ENCODE data around the gene CDH18. TPM values are rescaled to one million over a fixed set of nuclear protein-coding genes. Genes with fewer than 3 reads are reported as not detected.
A peak's percentile ranks its signal among the peaks of the same experiment; 100 is the strongest.

Gene CDH18
- total and polyA plus RNA-seq, 2 donors (not counting 1 experiment from before 2014, with no cell fraction given) = 0.16 to 0.33 TPM

- no peak for TF ChIP-seq EZH2 (IDR thresholded peaks at IDR 0.05; ENCODE audit: low read length, missing control alignments)
Observed at GRCh38 chr5:19462019-19462418, 526.0 kb downstream of the CDH18 start.

DNA sequence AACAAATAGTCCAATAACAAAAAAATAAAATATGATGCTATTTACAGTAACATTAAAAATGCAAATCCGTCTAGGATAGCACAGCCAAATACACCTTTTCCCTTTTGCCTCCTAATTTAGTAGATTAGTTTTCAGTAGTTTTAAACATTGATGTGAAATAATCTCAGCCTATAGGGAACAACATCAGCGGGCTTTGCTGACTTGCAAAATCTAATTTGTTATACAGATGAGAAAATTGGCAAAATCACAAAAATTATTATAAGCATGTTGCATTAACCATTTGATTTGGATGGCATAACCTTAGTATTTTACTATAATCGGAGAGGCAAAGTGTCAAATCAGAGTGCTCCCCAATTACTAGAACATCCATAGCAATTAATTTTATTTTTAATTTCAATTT is 563.5 kb downstream of the CDH18 start:
- Histone ChIP-seq H3K27ac (ENCODE audit: insufficient read depth, low read length) (no peak overlapping the region), H3K9me3 (ENCODE audit: control insufficient read depth, insufficient read depth, low read depth, low read length) (no peaks in the 10 kb centered on the region), H3K36me3 (ENCODE audit: control insufficient read depth, insufficient read depth, low read length) (no peaks in the 10 kb centered on the region), H2AFZ (ENCODE audit: low read length) (no peak overlapping the region), H3K4me1 (ENCODE audit: control insufficient read depth, extremely low read depth, insufficient read depth, low read length) (no peaks in the 10 kb centered on the region), H4K20me1 (ENCODE audit: control insufficient read depth, extremely low read depth, insufficient read depth, low read length) (no peaks in the 10 kb centered on the region), H3K27me3 (ENCODE audit: control insufficient read depth, insufficient read depth, low read length) (no peaks in the 10 kb centered on the region), H3K79me2 (ENCODE audit: control insufficient read depth, insufficient read depth, low read length) (no peaks in the 10 kb centered on the region), H3K4me3 (replicated peaks in 1 of 4; ENCODE audit: control extremely low read depth in 1 of 4, insufficient read depth in 1 of 4, low read depth in 3 of 4, low read length in 4 of 4) (no peak overlapping the region), H3K9ac (ENCODE audit: insufficient read depth, low read length) (no peak overlapping the region), H3K4me2 (ENCODE audit: extremely low read depth, insufficient read depth, low read length) (no peak overlapping the region)
- no peak for DNase-seq (ENCODE audit: low read depth in 2 of 2)
- TF ChIP-seq CTCF (conservative IDR thresholded peaks at IDR 0.05 in 1 of 2, IDR thresholded peaks at IDR 0.05 in 1 of 2; ENCODE audit: low read depth in 1 of 2, low read length in 2 of 2) = no peak
- TF ChIP-seq EZH2 (IDR thresholded peaks at IDR 0.05; ENCODE audit: low read length, missing control alignments) = no peak

More at GRCh38 chr5:19462019-19462418, 526.0 kb downstream of the CDH18 start:
- Histone ChIP-seq H3K4me2 (ENCODE audit: extremely low read depth, insufficient read depth, low read length) (no peak overlapping the region), H3K9me3 (ENCODE audit: control insufficient read depth, insufficient read depth, low read depth, low read length) (no peaks in the 10 kb centered on the region), H2AFZ (ENCODE audit: low read length) (no peak overlapping the region), H4K20me1 (ENCODE audit: control insufficient read depth, extremely low read depth, insufficient read depth, low read length) (no peaks in the 10 kb centered on the region), H3K4me1 (ENCODE audit: control insufficient read depth, extremely low read depth, insufficient read depth, low read length) (no peaks in the 10 kb centered on the region), H3K9ac (ENCODE audit: insufficient read depth, low read length) (no peak overlapping the region), H3K4me3 (replicated peaks in 1 of 4; ENCODE audit: control extremely low read depth in 1 of 4, insufficient read depth in 1 of 4, low read depth in 3 of 4, low read length in 4 of 4) (no peak overlapping the region), H3K36me3 (ENCODE audit: control insufficient read depth, insufficient read depth, low read length) (no peaks in the 10 kb centered on the region), H3K27ac (ENCODE audit: insufficient read depth, low read length) (no peak overlapping the region), H3K79me2 (ENCODE audit: control insufficient read depth, insufficient read depth, low read length) (no peaks in the 10 kb centered on the region), H3K27me3 (ENCODE audit: control insufficient read depth, insufficient read depth, low read length) (no peaks in the 10 kb centered on the region)
- DNase-seq (ENCODE audit: low read depth in 2 of 2) = peak in 1 of 2 donors; percentile 1

All from fibroblast of lung (primary cell).